Esophagus muscularis mucosa (tissue), 4 donors: ENCODE data around the gene TIMP1. TPM values are rescaled to one million over a fixed set of nuclear protein-coding genes. Genes with fewer than 3 reads are reported as not detected.
"Not testable (repeated sequence)": the region's sequence is repeated elsewhere in the genome, so short reads cannot be mapped to it uniquely, and the experiment has no call there.

Source experiments
- DNase-seq: peaks from one replicate; pipeline ENCODE4 v3.0.0-alpha.2; 2017; ENCODE audit errors: extremely low spot score
- H3K27ac ChIP-seq, 4 donors: fragments of 200-600 bp; sonication (generic); replicated peaks in 1 of 4; 1 replicate in 3 of 4; 2 replicates in 1 of 4; pipeline ENCODE4 v1.5.1; 2016 to 2019; ENCODE audit warnings: mild to moderate bottlenecking in 1 of 4
- H3K27me3 ChIP-seq, 4 donors: fragments of 200-600 bp; sonication (generic); one replicate each; pipeline versions ENCODE4 v1.5.1 to v1.6.0; 2016 to 2019
- H3K36me3 ChIP-seq, 4 donors: fragments of 200-600 bp; sonication (generic); one replicate each; pipeline ENCODE4 v1.5.1; 2016 to 2019
- H3K4me1 ChIP-seq, 4 donors: fragments of 200-600 bp; sonication (generic); one replicate each; pipeline ENCODE4 v1.5.1; 2016 to 2019
- H3K4me3 ChIP-seq, 4 donors: fragments of 200-600 bp; sonication (generic); 1 replicate in 2 of 4; 2 replicates in 2 of 4; pipeline ENCODE4 v1.5.1; 2016 to 2019; ENCODE audit warnings: mild to moderate bottlenecking in 4 of 4, moderate library complexity in 1 of 4
- H3K9me3 ChIP-seq, 4 donors: fragments of 200-600 bp; sonication (generic); 1 replicate in 3 of 4; 2 replicates in 1 of 4; pipeline ENCODE4 v1.5.1; 2016 to 2019
- EP300 ChIP-seq: sonication (generic); formaldehyde crosslinking; IDR thresholded peaks from one replicate; pipeline ENCODE4 v1.6.1; 2017; ENCODE audit warnings: antibody characterized with exemption
- POLR2A ChIP-seq: fragments of 450-650 bp; IDR thresholded peaks from one replicate; pipeline ENCODE4 v1.6.1; 2017; ENCODE audit warnings: antibody characterized with exemption, moderate library complexity, mild to moderate bottlenecking, low read depth
- POLR2AphosphoS5 ChIP-seq, 2 donors: sonication (generic); formaldehyde crosslinking; IDR thresholded peaks; one replicate each; pipeline ENCODE4 v1.6.1; 2017; ENCODE audit warnings: antibody characterized with exemption in 2 of 2
- WGBS: methylation state at CpG from one replicate; pipeline ENCODE4 v1.1.5; 2018; 5-methylcytosine and 5-hydroxymethylcytosine counted together
- intact Hi-C: fragments of 100-400 bp; cut with DNase I; formaldehyde crosslinking; loops from one replicate; pipeline ENCODE4 v1.15.1; 2023
- total RNA-seq, 4 donors: library from RNA; depleted of rRNA; stranded (reverse); fragments of >200 nt; gene quantifications; one replicate each; pipeline versions ENCODE4 v1.1.0 to v1.2.1, GENCODE V29; 2016
- TF ChIP-seq, protein P1 (sequence below), 3 experiments: fragments of 200-600 bp in 2 of 3; fragments of 450-650 bp in 1 of 3; sonication (generic) in 2 of 3; IDR thresholded peaks; one replicate each; pipeline ENCODE4 v1.5.1; 2017 to 2019; ENCODE audit warnings: antibody characterized with exemption in 3 of 3, mild to moderate bottlenecking in 2 of 3, moderate library complexity in 1 of 3

TIMP1 gene
- total RNA-seq, 4 donors from 2014 or later, result 82.6 to 251 (median 178) TPM

GRCh38 chrX:47593522-47593921 is 11.3 kb downstream of the TIMP1 start:
- no peak overlapping the region for H3K4me3 ChIP-seq
- DNase-seq, result no peak
- no peaks in the 10 kb centered on the region for H3K4me1 ChIP-seq
- H3K9me3 ChIP-seq, result peaks cover 0 to 21% (median 0%) of the 10 kb centered on the region in 4 donors
- 74% methylated on average over 4 of the region's 4 CpGs for WGBS
- H3K36me3 ChIP-seq, result no peaks in the 10 kb centered on the region
- H3K27ac ChIP-seq, result no peak overlapping the region
- intact Hi-C loops, result no loop called here
- TF ChIP-seq, protein P1, sequence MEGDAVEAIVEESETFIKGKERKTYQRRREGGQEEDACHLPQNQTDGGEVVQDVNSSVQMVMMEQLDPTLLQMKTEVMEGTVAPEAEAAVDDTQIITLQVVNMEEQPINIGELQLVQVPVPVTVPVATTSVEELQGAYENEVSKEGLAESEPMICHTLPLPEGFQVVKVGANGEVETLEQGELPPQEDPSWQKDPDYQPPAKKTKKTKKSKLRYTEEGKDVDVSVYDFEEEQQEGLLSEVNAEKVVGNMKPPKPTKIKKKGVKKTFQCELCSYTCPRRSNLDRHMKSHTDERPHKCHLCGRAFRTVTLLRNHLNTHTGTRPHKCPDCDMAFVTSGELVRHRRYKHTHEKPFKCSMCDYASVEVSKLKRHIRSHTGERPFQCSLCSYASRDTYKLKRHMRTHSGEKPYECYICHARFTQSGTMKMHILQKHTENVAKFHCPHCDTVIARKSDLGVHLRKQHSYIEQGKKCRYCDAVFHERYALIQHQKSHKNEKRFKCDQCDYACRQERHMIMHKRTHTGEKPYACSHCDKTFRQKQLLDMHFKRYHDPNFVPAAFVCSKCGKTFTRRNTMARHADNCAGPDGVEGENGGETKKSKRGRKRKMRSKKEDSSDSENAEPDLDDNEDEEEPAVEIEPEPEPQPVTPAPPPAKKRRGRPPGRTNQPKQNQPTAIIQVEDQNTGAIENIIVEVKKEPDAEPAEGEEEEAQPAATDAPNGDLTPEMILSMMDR (IDR thresholded peaks at IDR 0.05), result no peak
- TF ChIP-seq POLR2AphosphoS5 (IDR thresholded peaks at IDR 0.05) (no peak), POLR2A (no peak), EP300 (no peak)
- H3K27me3 ChIP-seq, result no peaks in the 10 kb centered on the region

- Histone ChIP-seq H3K4me3 (no peak overlapping the region), H3K36me3 (no peaks in the 10 kb centered on the region), H3K4me1 (no peaks in the 10 kb centered on the region), H3K9me3 (peaks cover 0 to 34% (median 0%) of the 10 kb centered on the region in 4 donors), H3K27me3 (no peaks in the 10 kb centered on the region), H3K27ac (no peak overlapping the region)
- intact Hi-C loops, result no loop called here
- WGBS, result 42% methylated on average over 1 of the region's 1 CpG
- TF ChIP-seq, protein P1 (IDR thresholded peaks at IDR 0.05), result no peak
- no peak for TF ChIP-seq POLR2AphosphoS5 (IDR thresholded peaks at IDR 0.05)
- no peak for TF ChIP-seq EP300
- no peak for TF ChIP-seq POLR2A
- no peak for DNase-seq
Observed at GRCh38 chrX:47595716-47596251, 13.5 kb downstream of the TIMP1 start.

GRCh38 chrX:47596256-47596655 is 14.0 kb downstream of the TIMP1 start:
- Histone ChIP-seq H3K27ac (no peak overlapping the region), H3K27me3 (no peaks in the 10 kb centered on the region), H3K9me3 (peaks cover 0 to 34% (median 0%) of the 10 kb centered on the region in 4 donors), H3K36me3 (no peaks in the 10 kb centered on the region), H3K4me3 (no peak overlapping the region), H3K4me1 (no peaks in the 10 kb centered on the region)
- intact Hi-C loops, result no loop called here
- no peak for DNase-seq
- 84% methylated on average over 2 of the region's 2 CpGs for WGBS
- TF ChIP-seq POLR2A (no peak), EP300 (no peak), POLR2AphosphoS5 (IDR thresholded peaks at IDR 0.05) (no peak)
- TF ChIP-seq, protein P1 (IDR thresholded peaks at IDR 0.05), result no peak

DNA sequence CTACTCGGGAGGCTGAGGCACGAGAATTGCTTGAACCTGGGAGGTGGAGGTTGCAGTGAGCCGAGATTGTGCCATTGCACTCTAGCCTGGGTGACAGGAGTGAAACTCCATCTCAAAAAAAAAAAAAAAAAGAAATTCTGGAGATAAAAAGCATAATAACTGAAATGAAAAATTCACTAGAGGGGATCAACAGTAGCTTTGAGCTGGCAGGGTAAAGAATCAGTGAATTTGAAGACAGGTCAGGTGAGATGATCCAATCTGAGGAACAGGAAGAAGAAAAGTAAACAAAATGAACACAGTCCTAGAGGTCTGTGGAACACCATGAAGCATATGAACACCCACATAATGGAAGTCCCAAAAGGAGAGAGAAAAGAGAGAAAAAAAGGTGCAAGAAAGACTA is 15.0 kb downstream of the TIMP1 start:
- no peaks in the 10 kb centered on the region for H3K36me3 ChIP-seq
- H3K4me1 ChIP-seq, result no peaks in the 10 kb centered on the region
- no peak overlapping the region for H3K4me3 ChIP-seq
- no peak overlapping the region for H3K27ac ChIP-seq
- H3K27me3 ChIP-seq, result no peaks in the 10 kb centered on the region
- 80% methylated on average over 3 of the region's 3 CpGs for WGBS
- intact Hi-C loops, result no loop called here
- TF ChIP-seq EP300 (no peak), POLR2AphosphoS5 (IDR thresholded peaks at IDR 0.05) (no peak), POLR2A (no peak)
- TF ChIP-seq, protein P1 (IDR thresholded peaks at IDR 0.05), result no peak
- DNase-seq, result no peak
- H3K9me3 ChIP-seq, result peaks cover 0 to 34% (median 0%) of the 10 kb centered on the region in 4 donors

GRCh38 chrX:47603125-47603524 is 20.9 kb downstream of the TIMP1 start:
- H3K9me3 ChIP-seq, result peaks cover 0 to 12% (median 0%) of the 10 kb centered on the region in 4 donors
- H3K4me3 ChIP-seq, H3K4me1 ChIP-seq, H3K27ac ChIP-seq, intact Hi-C loops, H3K36me3 ChIP-seq, DNase-seq, H3K27me3 ChIP-seq: not testable (repeated sequence)
- WGBS, result 87% methylated on average over 4 of the region's 4 CpGs
